Measurements from ENCODE around the gene RBKS.

Gene RBKS

GRCh38 chr2:27871802-27872201 is 18.4 kb downstream of the RBKS start:
- TF ChIP-seq, protein P1, sequence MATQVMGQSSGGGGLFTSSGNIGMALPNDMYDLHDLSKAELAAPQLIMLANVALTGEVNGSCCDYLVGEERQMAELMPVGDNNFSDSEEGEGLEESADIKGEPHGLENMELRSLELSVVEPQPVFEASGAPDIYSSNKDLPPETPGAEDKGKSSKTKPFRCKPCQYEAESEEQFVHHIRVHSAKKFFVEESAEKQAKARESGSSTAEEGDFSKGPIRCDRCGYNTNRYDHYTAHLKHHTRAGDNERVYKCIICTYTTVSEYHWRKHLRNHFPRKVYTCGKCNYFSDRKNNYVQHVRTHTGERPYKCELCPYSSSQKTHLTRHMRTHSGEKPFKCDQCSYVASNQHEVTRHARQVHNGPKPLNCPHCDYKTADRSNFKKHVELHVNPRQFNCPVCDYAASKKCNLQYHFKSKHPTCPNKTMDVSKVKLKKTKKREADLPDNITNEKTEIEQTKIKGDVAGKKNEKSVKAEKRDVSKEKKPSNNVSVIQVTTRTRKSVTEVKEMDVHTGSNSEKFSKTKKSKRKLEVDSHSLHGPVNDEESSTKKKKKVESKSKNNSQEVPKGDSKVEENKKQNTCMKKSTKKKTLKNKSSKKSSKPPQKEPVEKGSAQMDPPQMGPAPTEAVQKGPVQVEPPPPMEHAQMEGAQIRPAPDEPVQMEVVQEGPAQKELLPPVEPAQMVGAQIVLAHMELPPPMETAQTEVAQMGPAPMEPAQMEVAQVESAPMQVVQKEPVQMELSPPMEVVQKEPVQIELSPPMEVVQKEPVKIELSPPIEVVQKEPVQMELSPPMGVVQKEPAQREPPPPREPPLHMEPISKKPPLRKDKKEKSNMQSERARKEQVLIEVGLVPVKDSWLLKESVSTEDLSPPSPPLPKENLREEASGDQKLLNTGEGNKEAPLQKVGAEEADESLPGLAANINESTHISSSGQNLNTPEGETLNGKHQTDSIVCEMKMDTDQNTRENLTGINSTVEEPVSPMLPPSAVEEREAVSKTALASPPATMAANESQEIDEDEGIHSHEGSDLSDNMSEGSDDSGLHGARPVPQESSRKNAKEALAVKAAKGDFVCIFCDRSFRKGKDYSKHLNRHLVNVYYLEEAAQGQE (IDR thresholded peaks at IDR 0.05; ENCODE audit: insufficient replicate concordance, low read depth), result no peak
- TF ChIP-seq POLR2AphosphoS5 (IDR thresholded peaks at IDR 0.05; ENCODE audit: low read depth) (no peak), SPI1 (IDR thresholded peaks at IDR 0.05; ENCODE audit: borderline replicate concordance, low read depth) (no peak), GABPA (IDR thresholded peaks at IDR 0.05; ENCODE audit: low read depth) (no peak)
- TF ChIP-seq, protein P2, sequence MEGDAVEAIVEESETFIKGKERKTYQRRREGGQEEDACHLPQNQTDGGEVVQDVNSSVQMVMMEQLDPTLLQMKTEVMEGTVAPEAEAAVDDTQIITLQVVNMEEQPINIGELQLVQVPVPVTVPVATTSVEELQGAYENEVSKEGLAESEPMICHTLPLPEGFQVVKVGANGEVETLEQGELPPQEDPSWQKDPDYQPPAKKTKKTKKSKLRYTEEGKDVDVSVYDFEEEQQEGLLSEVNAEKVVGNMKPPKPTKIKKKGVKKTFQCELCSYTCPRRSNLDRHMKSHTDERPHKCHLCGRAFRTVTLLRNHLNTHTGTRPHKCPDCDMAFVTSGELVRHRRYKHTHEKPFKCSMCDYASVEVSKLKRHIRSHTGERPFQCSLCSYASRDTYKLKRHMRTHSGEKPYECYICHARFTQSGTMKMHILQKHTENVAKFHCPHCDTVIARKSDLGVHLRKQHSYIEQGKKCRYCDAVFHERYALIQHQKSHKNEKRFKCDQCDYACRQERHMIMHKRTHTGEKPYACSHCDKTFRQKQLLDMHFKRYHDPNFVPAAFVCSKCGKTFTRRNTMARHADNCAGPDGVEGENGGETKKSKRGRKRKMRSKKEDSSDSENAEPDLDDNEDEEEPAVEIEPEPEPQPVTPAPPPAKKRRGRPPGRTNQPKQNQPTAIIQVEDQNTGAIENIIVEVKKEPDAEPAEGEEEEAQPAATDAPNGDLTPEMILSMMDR (IDR thresholded peaks at IDR 0.05; ENCODE audit: insufficient read depth, low read length), result no peak
- Histone ChIP-seq H3K27ac (replicated peaks) (no peak overlapping the region), H3K4me3 (replicated peaks; ENCODE audit: insufficient read depth, low read length) (no peak overlapping the region), H3K27me3 (ENCODE audit: insufficient read depth, poor library complexity, severe bottlenecking) (no peaks in the 10 kb centered on the region)
- no peak for DNase-seq (ENCODE audit: low read depth in 1 of 2, low spot score in 1 of 2)

GRCh38 chr2:27870724-27871123 is 19.5 kb downstream of the RBKS start:
- no peak for DNase-seq (ENCODE audit: low read depth in 1 of 2, low spot score in 1 of 2)

DNA sequence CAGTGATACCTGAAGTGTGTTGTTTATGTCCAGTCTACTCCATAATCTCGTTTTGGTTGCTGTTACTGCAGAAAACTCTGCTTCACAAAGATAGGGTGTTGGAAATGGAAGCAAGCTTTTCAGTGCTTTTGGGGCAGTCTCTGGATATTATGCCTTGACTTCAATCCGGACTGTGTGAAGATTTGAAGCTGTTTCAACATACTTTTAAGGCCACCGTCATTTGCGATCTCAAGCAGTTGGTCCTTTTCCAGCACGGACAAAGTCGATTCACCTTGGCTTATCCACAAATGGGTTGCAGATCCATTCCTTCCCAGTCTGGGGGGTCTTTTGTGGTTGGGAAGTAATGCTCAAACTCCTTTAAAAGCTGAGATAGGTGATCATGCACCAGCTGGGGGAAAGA is 20.4 kb downstream of the RBKS start:
- Histone ChIP-seq H3K27me3 (ENCODE audit: insufficient read depth, poor library complexity, severe bottlenecking) (no peaks in the 10 kb centered on the region), H3K4me3 (replicated peaks; ENCODE audit: insufficient read depth, low read length) (no peak overlapping the region), H3K27ac (replicated peaks) (no peak overlapping the region)
- TF ChIP-seq POLR2AphosphoS5 (IDR thresholded peaks at IDR 0.05; ENCODE audit: low read depth), result no peak
- TF ChIP-seq SPI1 (IDR thresholded peaks at IDR 0.05; ENCODE audit: borderline replicate concordance, low read depth), result no peak
- TF ChIP-seq, protein P1 (IDR thresholded peaks at IDR 0.05; ENCODE audit: insufficient replicate concordance, low read depth), result no peak
- no peak for TF ChIP-seq GABPA (IDR thresholded peaks at IDR 0.05; ENCODE audit: low read depth)
- TF ChIP-seq, protein P2 (IDR thresholded peaks at IDR 0.05; ENCODE audit: insufficient read depth, low read length), result no peak
- DNase-seq (ENCODE audit: low read depth in 1 of 2, low spot score in 1 of 2), result no peak

More at GRCh38 chr2:27870724-27871123, 19.5 kb downstream of the RBKS start:
- Histone ChIP-seq H3K27me3 (ENCODE audit: insufficient read depth, poor library complexity, severe bottlenecking) (no peaks in the 10 kb centered on the region), H3K27ac (replicated peaks) (no peak overlapping the region), H3K4me3 (replicated peaks; ENCODE audit: insufficient read depth, low read length) (no peak overlapping the region)
- no peak for TF ChIP-seq SPI1 (IDR thresholded peaks at IDR 0.05; ENCODE audit: borderline replicate concordance, low read depth)
- TF ChIP-seq POLR2AphosphoS5 (IDR thresholded peaks at IDR 0.05; ENCODE audit: low read depth), result no peak
- TF ChIP-seq, protein P1 (IDR thresholded peaks at IDR 0.05; ENCODE audit: insufficient replicate concordance, low read depth), result no peak
- TF ChIP-seq, protein P2 (IDR thresholded peaks at IDR 0.05; ENCODE audit: insufficient read depth, low read length), result no peak
- no peak for TF ChIP-seq GABPA (IDR thresholded peaks at IDR 0.05; ENCODE audit: low read depth)

Data from HL-60 (cell line).